Subcutaneous abdominal adipose tissue (tissue), 5 donors: Measurements from ENCODE around the gene ZNF197.
"Not testable (repeated sequence)": the region's sequence is repeated elsewhere in the genome, so short reads cannot be mapped to it uniquely, and the experiment has no call there.

Experiments
- H3K27ac ChIP-seq: one replicate; pipeline ENCODE4 v1.7.0; 2013; ENCODE audit warnings: low read depth, mild to moderate bottlenecking, inconsistent platforms, low read length, moderate library complexity
- H3K27me3 ChIP-seq, 5 donors: one replicate each; pipeline ENCODE4 v1.7.0; 2013; ENCODE audit warnings: low read length in 5 of 5, inconsistent platforms in 1 of 5; ENCODE audit not compliant: control insufficient read depth in 5 of 5, insufficient read depth in 4 of 5
- H3K36me3 ChIP-seq, 5 donors: one replicate each; pipeline ENCODE4 v1.7.0; 2013; ENCODE audit warnings: low read length in 5 of 5; ENCODE audit not compliant: control insufficient read depth in 5 of 5, insufficient read depth in 5 of 5
- H3K4me1 ChIP-seq, 5 donors: one replicate each; pipeline ENCODE4 v1.7.0; 2013; ENCODE audit warnings: low read length in 5 of 5, mild to moderate bottlenecking in 3 of 5, moderate library complexity in 1 of 5; ENCODE audit not compliant: control insufficient read depth in 5 of 5, insufficient read depth in 5 of 5
- H3K4me3 ChIP-seq, 5 donors: one replicate each; pipeline ENCODE4 v1.7.0; 2013; ENCODE audit warnings: low read length in 5 of 5, low read depth in 1 of 5
- H3K9ac ChIP-seq, 5 donors: one replicate each; pipeline ENCODE4 v1.7.0; 2013; ENCODE audit warnings: low read length in 5 of 5, mild to moderate bottlenecking in 4 of 5, moderate library complexity in 3 of 5
- H3K9me3 ChIP-seq, 5 donors: one replicate each; pipeline ENCODE4 v1.7.0; 2013; ENCODE audit warnings: low read length in 5 of 5; ENCODE audit not compliant: control insufficient read depth in 5 of 5
- donor health status: healthy.
- donor health status: healthy.
- donor health status: healthy.
- donor health status: healthy.
- donor health status: healthy.

The ZNF197 gene

GRCh38 chr3:44624749-44625480 is at the start of gene ZNF197:
ZNF197 (plus strand) TSS chr3:44625036; CDS start chr3:44629155, 4,119 bp downstream.
- peak within 1 kb of the TSS; percentile 79 to 95 (median 90) for H3K9ac ChIP-seq
- peaks cover 4 to 11% (median 8%) of the 10 kb centered on the region in 5 donors for H3K36me3 ChIP-seq
- peak within 1 kb of the TSS; percentile 76 to 92 (median 88) for H3K4me3 ChIP-seq
- H3K4me1 ChIP-seq: peaks cover 0 to 20% (median 18%) of the 10 kb centered on the region in 5 donors
- H3K27me3 ChIP-seq: no peaks in the 10 kb centered on the region
- no peaks in the 10 kb centered on the region for H3K9me3 ChIP-seq
- peak within 1 kb of the TSS; percentile 82 for H3K27ac ChIP-seq

- no peak overlapping the region for H3K27ac ChIP-seq
- no peak overlapping the region for H3K9ac ChIP-seq
- peaks cover 0 to 11% (median 2%) of the 10 kb centered on the region in 5 donors for H3K9me3 ChIP-seq
- H3K27me3 ChIP-seq: peaks cover 0 to 3% (median 0%) of the 10 kb centered on the region in 5 donors
- no peak overlapping the region for H3K4me3 ChIP-seq
- H3K36me3 ChIP-seq: peaks cover 0 to 2% (median 0%) of the 10 kb centered on the region in 5 donors
- peaks cover 0 to 9% (median 2%) of the 10 kb centered on the region in 5 donors for H3K4me1 ChIP-seq
Measured at GRCh38 chr3:44576613-44577012, 48.2 kb upstream of the ZNF197 start.

GRCh38 chr3:44577354-44577952 is 47.4 kb upstream of the ZNF197 start:
- not testable (repeated sequence) for H3K9ac ChIP-seq, H3K36me3 ChIP-seq, H3K27me3 ChIP-seq, H3K4me3 ChIP-seq, H3K4me1 ChIP-seq, H3K27ac ChIP-seq
- H3K9me3 ChIP-seq: peaks cover 0 to 11% (median 2%) of the 10 kb centered on the region in 5 donors

GRCh38 chr3:44578316-44578715 is 46.5 kb upstream of the ZNF197 start:
- not testable (repeated sequence) for H3K9me3 ChIP-seq, H3K27ac ChIP-seq, H3K4me3 ChIP-seq, H3K4me1 ChIP-seq, H3K36me3 ChIP-seq, H3K9ac ChIP-seq, H3K27me3 ChIP-seq

GRCh38 chr3:44578924-44579515 is 45.8 kb upstream of the ZNF197 start:
- H3K27ac ChIP-seq, H3K9ac ChIP-seq, H3K9me3 ChIP-seq, H3K27me3 ChIP-seq, H3K4me3 ChIP-seq, H3K36me3 ChIP-seq: not testable (repeated sequence)
- peaks cover 0 to 11% (median 3%) of the 10 kb centered on the region in 5 donors for H3K4me1 ChIP-seq

- H3K9ac ChIP-seq, H3K27ac ChIP-seq, H3K27me3 ChIP-seq, H3K36me3 ChIP-seq, H3K4me3 ChIP-seq, H3K9me3 ChIP-seq: not testable (repeated sequence)
- H3K4me1 ChIP-seq: peaks cover 0 to 18% (median 10%) of the 10 kb centered on the region in 5 donors
Measured at GRCh38 chr3:44579749-44580148, 45.1 kb upstream of the ZNF197 start.

GRCh38 chr3:44580971-44581370 is 43.9 kb upstream of the ZNF197 start:
- not testable (repeated sequence) for H3K27ac ChIP-seq, H3K9ac ChIP-seq, H3K27me3 ChIP-seq, H3K9me3 ChIP-seq, H3K36me3 ChIP-seq, H3K4me3 ChIP-seq
- H3K4me1 ChIP-seq: peaks cover 2 to 25% (median 20%) of the 10 kb centered on the region in 5 donors

- Histone ChIP-seq H3K27me3 (peaks cover 0 to 3% (median 0%) of the 10 kb centered on the region in 5 donors), H3K9me3 (peaks cover 0 to 3% (median 0%) of the 10 kb centered on the region in 5 donors), H3K4me1 (peaks cover 2 to 19% (median 16%) of the 10 kb centered on the region in 5 donors), H3K27ac (peak within 1 kb of the TSS; percentile 37), H3K9ac (peak within 1 kb of the TSS; percentile 81 to 92 (median 88)), H3K36me3 (peaks cover 5 to 19% (median 13%) of the 10 kb centered on the region in 5 donors), H3K4me3 (peak within 1 kb of the TSS; percentile 75 to 87 (median 83))
Measured at GRCh38 chr3:44584646-44585501, 40.0 kb upstream of the ZNF197 start, which contains the start of gene ZNF660. ZNF660 (plus strand) TSS chr3:44584964; CDS start chr3:44594194, 9,230 bp downstream.

- H3K9ac ChIP-seq: no peak overlapping the region
- peaks cover 0 to 8% (median 0%) of the 10 kb centered on the region in 5 donors for H3K27me3 ChIP-seq
- no peak overlapping the region for H3K27ac ChIP-seq
- peaks cover 8 to 23% (median 13%) of the 10 kb centered on the region in 5 donors for H3K36me3 ChIP-seq
- peaks cover 18 to 47% (median 38%) of the 10 kb centered on the region in 5 donors for H3K9me3 ChIP-seq
- no peak overlapping the region for H3K4me3 ChIP-seq
- H3K4me1 ChIP-seq: peaks cover 0 to 9% (median 0%) of the 10 kb centered on the region in 5 donors
Measured at GRCh38 chr3:44596621-44597020, 28.2 kb upstream of the ZNF197 start.
